Activated T-cell treated with anti-CD3 and anti-CD28 coated beads for 4 hours (primary cell): Measurements from ENCODE around the gene FMC1.

Source experiments
- DNase-seq: peaks from one replicate; pipeline ENCODE4 v3.0.0-alpha.2; 2020

The FMC1 gene

GRCh38 chr7:139387594-139387993 lies 46.5 kb downstream of the FMC1 start:
- DNase-seq: no peak

- DNase-seq: no peak
Observed at GRCh38 chr7:139389091-139389490, 48.0 kb downstream of the FMC1 start.

DNA sequence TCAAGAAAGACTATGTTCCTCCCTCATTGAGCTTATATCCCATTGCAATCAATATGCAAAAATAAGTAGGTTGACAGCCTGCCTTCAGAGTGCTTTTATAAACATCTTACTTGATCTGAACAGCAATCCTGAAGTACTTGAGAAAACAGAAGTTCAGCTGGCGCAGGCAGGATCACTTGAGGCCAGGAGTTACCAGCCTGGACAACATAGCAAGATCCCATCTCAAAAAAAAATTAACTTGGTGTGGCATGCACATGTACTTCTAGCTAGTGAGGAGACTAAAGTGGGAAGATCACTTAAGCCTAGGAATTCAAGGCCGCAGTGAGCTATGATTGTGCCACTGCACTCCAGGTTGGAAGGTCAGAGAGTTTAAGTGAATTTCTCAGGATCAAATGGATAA lies 48.6 kb downstream of the FMC1 start:
- no peak for DNase-seq

DNA sequence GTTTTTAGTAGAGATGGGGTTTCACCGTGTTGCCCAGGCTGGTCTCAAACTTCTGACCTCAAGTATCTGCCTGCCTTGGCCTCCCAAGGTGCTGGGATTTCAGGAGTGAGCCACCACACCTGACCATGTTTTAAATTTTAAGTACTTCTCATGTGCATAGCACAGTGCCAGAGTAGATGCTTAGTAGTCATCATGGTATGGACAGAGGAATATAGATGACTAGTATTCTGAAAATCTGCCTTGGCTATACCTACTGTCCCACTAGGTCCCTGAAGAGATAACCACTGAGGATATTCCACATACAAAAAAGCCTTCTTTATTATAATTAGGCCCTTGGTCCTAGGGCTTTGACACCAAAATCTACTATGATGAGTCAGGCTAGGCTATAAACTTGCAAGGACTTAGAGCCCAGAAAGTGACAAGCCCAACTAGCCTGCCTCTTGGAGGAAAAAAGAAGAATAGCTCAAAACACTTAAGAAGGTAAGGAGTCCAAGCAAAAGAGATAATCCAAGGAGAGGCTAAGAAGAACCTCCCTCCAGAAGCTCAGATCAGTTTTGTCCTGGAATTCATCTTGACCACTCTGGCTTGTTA lies 52.6 kb downstream of the FMC1 start:
- DNase-seq: no peak

GRCh38 chr7:139394540-139394939 lies 53.4 kb downstream of the FMC1 start:
- no peak for DNase-seq
